ENCODE measurements around the gene AEBP2.

GRCh38 chr12:19480459-19480858 is 41.2 kb downstream of the AEBP2 start:
- no peak for TF ChIP-seq POLR2AphosphoS5 (IDR thresholded peaks at IDR 0.05; ENCODE audit: insufficient read depth in 1 of 2, low read depth in 1 of 2)
- TF ChIP-seq, protein P1, sequence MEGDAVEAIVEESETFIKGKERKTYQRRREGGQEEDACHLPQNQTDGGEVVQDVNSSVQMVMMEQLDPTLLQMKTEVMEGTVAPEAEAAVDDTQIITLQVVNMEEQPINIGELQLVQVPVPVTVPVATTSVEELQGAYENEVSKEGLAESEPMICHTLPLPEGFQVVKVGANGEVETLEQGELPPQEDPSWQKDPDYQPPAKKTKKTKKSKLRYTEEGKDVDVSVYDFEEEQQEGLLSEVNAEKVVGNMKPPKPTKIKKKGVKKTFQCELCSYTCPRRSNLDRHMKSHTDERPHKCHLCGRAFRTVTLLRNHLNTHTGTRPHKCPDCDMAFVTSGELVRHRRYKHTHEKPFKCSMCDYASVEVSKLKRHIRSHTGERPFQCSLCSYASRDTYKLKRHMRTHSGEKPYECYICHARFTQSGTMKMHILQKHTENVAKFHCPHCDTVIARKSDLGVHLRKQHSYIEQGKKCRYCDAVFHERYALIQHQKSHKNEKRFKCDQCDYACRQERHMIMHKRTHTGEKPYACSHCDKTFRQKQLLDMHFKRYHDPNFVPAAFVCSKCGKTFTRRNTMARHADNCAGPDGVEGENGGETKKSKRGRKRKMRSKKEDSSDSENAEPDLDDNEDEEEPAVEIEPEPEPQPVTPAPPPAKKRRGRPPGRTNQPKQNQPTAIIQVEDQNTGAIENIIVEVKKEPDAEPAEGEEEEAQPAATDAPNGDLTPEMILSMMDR (IDR thresholded peaks at IDR 0.05): no peak
- TF ChIP-seq POLR2A (IDR thresholded peaks at IDR 0.05): no peak
